CD8-positive, alpha-beta memory T cell (primary cell): ENCODE results near the gene RBFOX1. TPM values are rescaled to one million over a fixed set of nuclear protein-coding genes. Genes with fewer than 3 reads are reported as not detected.
"Not testable (repeated sequence)": the region's sequence is repeated elsewhere in the genome, so short reads cannot be mapped to it uniquely, and the experiment has no call there.

ENCODE experiments used
- CTCF ChIA-PET: fragments of 350-600 bp; sonication (Branson Sonifier 250); formaldehyde crosslinking; loops from one replicate; lab custom pipeline; 2021; ENCODE audit warnings: antibody characterized with exemption; lab: Charles Lee
- POLR2A ChIA-PET: fragments of 350-600 bp; sonication (Branson Sonifier 250); formaldehyde crosslinking; loops from one replicate; lab custom pipeline; 2021; ENCODE audit warnings: antibody characterized with exemption; lab: Charles Lee
- DNase-seq, 5 donors: peaks; one replicate each; pipeline versions ENCODE4 v3.0.0 to v3.0.0-alpha.2; 2020 to 2022; ENCODE audit warnings: mixed read lengths in 1 of 5
- H3K27ac ChIP-seq: one replicate; pipeline ENCODE4 v1.7.0; 2013; ENCODE audit warnings: low read depth, mild to moderate bottlenecking, low read length, moderate library complexity
- H3K27me3 ChIP-seq: 2 replicates; pipeline ENCODE4 v1.7.0; 2013; ENCODE audit warnings: low read length, mild to moderate bottlenecking; ENCODE audit not compliant: insufficient read depth, poor library complexity, severe bottlenecking
- H3K36me3 ChIP-seq: 2 replicates; pipeline ENCODE4 v1.7.0; 2013; ENCODE audit warnings: mild to moderate bottlenecking, low read length, moderate library complexity; ENCODE audit not compliant: insufficient read depth
- H3K4me1 ChIP-seq: 2 replicates; pipeline ENCODE4 v1.7.0; 2013; ENCODE audit warnings: mild to moderate bottlenecking, low read length, moderate library complexity; ENCODE audit not compliant: insufficient read depth
- H3K4me3 ChIP-seq: 2 replicates; pipeline ENCODE4 v1.7.0; 2013; ENCODE audit warnings: mild to moderate bottlenecking, low read length
- H3K9me3 ChIP-seq: 2 replicates; pipeline ENCODE4 v1.7.0; 2013; ENCODE audit warnings: mild to moderate bottlenecking, low read length
- H3K27ac Mint-ChIP-seq, 8 donors: one replicate each; pipeline ENCODE4 v1.8.0; 2020 to 2021; ENCODE audit warnings: mixed read lengths in 8 of 8, mild to moderate bottlenecking in 6 of 8, inconsistent platforms in 3 of 8, moderate library complexity in 3 of 8
- H3K27me3 Mint-ChIP-seq, 2 donors: one replicate each; pipeline ENCODE4 v1.8.0; 2020 to 2021; ENCODE audit warnings: mixed read lengths in 2 of 2, mild to moderate bottlenecking in 1 of 2, moderate library complexity in 1 of 2
- H3K36me3 Mint-ChIP-seq, 3 donors: one replicate each; pipeline ENCODE4 v1.8.0; 2020 to 2021; ENCODE audit warnings: mixed read lengths in 3 of 3, inconsistent platforms in 1 of 3, mild to moderate bottlenecking in 1 of 3
- H3K4me1 Mint-ChIP-seq, 3 donors: one replicate each; pipeline ENCODE4 v1.8.0; 2020 to 2021; ENCODE audit warnings: mixed read lengths in 3 of 3, inconsistent platforms in 1 of 3, mild to moderate bottlenecking in 1 of 3
- H3K4me3 Mint-ChIP-seq, 7 donors: one replicate each; pipeline ENCODE4 v1.8.0; 2020 to 2021; ENCODE audit warnings: mixed read lengths in 7 of 7, mild to moderate bottlenecking in 6 of 7, moderate library complexity in 4 of 7, inconsistent platforms in 2 of 7
- H3K9me3 Mint-ChIP-seq, 5 donors: one replicate each; pipeline ENCODE4 v1.8.0; 2020 to 2022; ENCODE audit warnings: mixed read lengths in 5 of 5, mild to moderate bottlenecking in 3 of 5, moderate library complexity in 2 of 5, inconsistent platforms in 1 of 5
- polyA plus RNA-seq: library from polyadenylated mRNA; unstranded; fragments of 300-500 nt; fragmentation: Illumina TruSeq; gene quantifications from one replicate; pipeline ENCODE4 v1.2.3, GENCODE V29; 2021
- total RNA-seq, 2 experiments: library from RNA; stranded (reverse); gene quantifications; one replicate each; pipeline ENCODE4 v1.2.3, GENCODE V29; 2021

The RBFOX1 gene
- total and polyA plus RNA-seq, 3 experiments from 2014 or later, result not detected

DNA sequence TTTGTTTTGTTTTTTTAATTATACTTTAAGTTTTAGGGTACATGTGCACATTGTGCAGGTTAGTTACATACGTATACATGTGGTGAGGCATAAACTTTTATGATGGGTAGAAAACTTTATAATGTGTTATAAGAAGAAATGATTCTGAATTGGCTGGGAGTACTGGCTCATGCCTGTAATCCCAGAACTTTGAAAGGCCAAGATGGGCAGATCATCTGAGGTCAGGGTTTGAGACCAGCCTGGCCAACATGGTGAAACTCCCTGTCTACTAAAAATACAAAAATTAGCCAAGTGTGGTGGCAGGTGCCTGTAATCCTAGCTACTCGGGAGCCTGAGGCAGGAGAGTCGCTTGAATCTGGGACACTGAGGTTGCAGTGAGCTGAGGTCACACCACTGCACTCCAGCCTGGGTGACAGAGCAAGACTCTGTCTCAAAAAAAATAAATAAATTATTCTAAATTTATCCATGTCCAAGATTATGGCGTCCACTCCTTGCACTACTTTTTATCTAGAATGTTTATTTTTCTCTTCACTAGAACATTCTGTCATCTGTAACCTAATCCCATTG lies 170.0 kb downstream of the RBFOX1 start:
- H3K4me1 Mint-ChIP-seq, H3K4me3 ChIP-seq, DNase-seq, H3K4me3 Mint-ChIP-seq, H3K27me3 ChIP-seq, H3K36me3 Mint-ChIP-seq, H3K36me3 ChIP-seq, H3K9me3 ChIP-seq, H3K27ac Mint-ChIP-seq, H3K27me3 Mint-ChIP-seq, H3K27ac ChIP-seq, POLR2A ChIA-PET, CTCF ChIA-PET, H3K4me1 ChIP-seq: not testable (repeated sequence)
- peaks cover 7 to 23% (median 14%) of the 10 kb centered on the region in 5 donors for H3K9me3 Mint-ChIP-seq

DNA sequence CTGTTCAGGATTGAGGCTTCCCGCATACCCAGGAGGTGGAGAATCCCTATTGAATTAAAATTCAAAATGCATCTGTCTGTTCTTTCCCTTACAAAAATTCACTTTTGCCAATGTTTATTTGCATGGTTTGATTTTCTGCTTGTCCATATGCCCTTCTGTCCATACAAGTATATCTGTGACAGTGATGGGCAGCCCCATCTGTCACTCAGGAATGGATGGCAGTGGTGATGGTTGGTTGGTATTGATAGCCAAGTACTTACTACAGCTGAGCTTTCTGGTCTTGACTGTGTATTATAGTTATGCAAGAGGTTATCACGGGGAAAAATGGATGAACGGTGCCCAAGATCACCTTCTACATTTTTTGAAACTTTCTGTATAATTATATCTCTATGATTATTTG lies 171.0 kb downstream of the RBFOX1 start:
- POLR2A ChIA-PET, result no interaction called here
- Mint-ChIP-seq H3K27me3 (peaks cover 0 to 2% of the 10 kb centered on the region in 2 donors), H3K36me3 (no peaks in the 10 kb centered on the region), H3K4me3 (no peak overlapping the region), H3K4me1 (no peaks in the 10 kb centered on the region), H3K27ac (no peak overlapping the region), H3K9me3 (peaks cover 7 to 25% (median 14%) of the 10 kb centered on the region in 5 donors)
- H3K4me1 ChIP-seq, result no peaks in the 10 kb centered on the region
- H3K4me3 ChIP-seq, result no peak overlapping the region
- DNase-seq, result no peak
- H3K36me3 ChIP-seq, result no peaks in the 10 kb centered on the region
- H3K27ac ChIP-seq, result no peak overlapping the region
- no peaks in the 10 kb centered on the region for H3K27me3 ChIP-seq
- H3K9me3 ChIP-seq, result no peaks in the 10 kb centered on the region
- CTCF ChIA-PET, result no interaction called here

GRCh38 chr16:7504844-7505243 lies 172.2 kb downstream of the RBFOX1 start:
- CTCF ChIA-PET, result no interaction called here
- no peaks in the 10 kb centered on the region for H3K9me3 ChIP-seq
- Mint-ChIP-seq H3K27ac (no peak overlapping the region), H3K27me3 (peaks cover 0 to 2% of the 10 kb centered on the region in 2 donors), H3K4me1 (no peaks in the 10 kb centered on the region), H3K36me3 (no peaks in the 10 kb centered on the region), H3K9me3 (peaks cover 4 to 29% (median 15%) of the 10 kb centered on the region in 5 donors), H3K4me3 (no peak overlapping the region)
- no peak overlapping the region for H3K27ac ChIP-seq
- no peaks in the 10 kb centered on the region for H3K27me3 ChIP-seq
- DNase-seq, result no peak
- POLR2A ChIA-PET, result no interaction called here
- H3K36me3 ChIP-seq, result no peaks in the 10 kb centered on the region
- no peak overlapping the region for H3K4me3 ChIP-seq
- H3K4me1 ChIP-seq, result no peaks in the 10 kb centered on the region

- Mint-ChIP-seq H3K27me3 (no peaks in the 10 kb centered on the region), H3K36me3 (no peaks in the 10 kb centered on the region), H3K9me3 (peaks cover 8 to 35% (median 15%) of the 10 kb centered on the region in 5 donors), H3K4me3 (no peak overlapping the region), H3K27ac (no peak overlapping the region), H3K4me1 (no peaks in the 10 kb centered on the region)
- H3K4me3 ChIP-seq, result no peak overlapping the region
- no peaks in the 10 kb centered on the region for H3K9me3 ChIP-seq
- no peaks in the 10 kb centered on the region for H3K4me1 ChIP-seq
- no peak for DNase-seq
- no peaks in the 10 kb centered on the region for H3K27me3 ChIP-seq
- no peaks in the 10 kb centered on the region for H3K36me3 ChIP-seq
- H3K27ac ChIP-seq, result no peak overlapping the region
- POLR2A ChIA-PET, result no interaction called here
- CTCF ChIA-PET, result no interaction called here
Observed at GRCh38 chr16:7505495-7505894, 172.8 kb downstream of the RBFOX1 start.

- Histone ChIP-seq H3K27me3 (no peaks in the 10 kb centered on the region), H3K36me3 (no peaks in the 10 kb centered on the region), H3K4me1 (no peaks in the 10 kb centered on the region), H3K4me3 (no peak overlapping the region), H3K9me3 (no peaks in the 10 kb centered on the region), H3K27ac (no peak overlapping the region)
- ChIA-PET CTCF (no interaction called here), POLR2A (no interaction called here)
- no peak for DNase-seq
- no peak overlapping the region for H3K27ac Mint-ChIP-seq
- H3K4me3 Mint-ChIP-seq, result no peak overlapping the region
- H3K9me3 Mint-ChIP-seq, result peaks cover 8 to 33% (median 15%) of the 10 kb centered on the region in 5 donors
- no peaks in the 10 kb centered on the region for H3K27me3 Mint-ChIP-seq
- H3K4me1 Mint-ChIP-seq, result no peaks in the 10 kb centered on the region
- no peaks in the 10 kb centered on the region for H3K36me3 Mint-ChIP-seq
Observed at GRCh38 chr16:7506363-7506762, 173.7 kb downstream of the RBFOX1 start.

DNA sequence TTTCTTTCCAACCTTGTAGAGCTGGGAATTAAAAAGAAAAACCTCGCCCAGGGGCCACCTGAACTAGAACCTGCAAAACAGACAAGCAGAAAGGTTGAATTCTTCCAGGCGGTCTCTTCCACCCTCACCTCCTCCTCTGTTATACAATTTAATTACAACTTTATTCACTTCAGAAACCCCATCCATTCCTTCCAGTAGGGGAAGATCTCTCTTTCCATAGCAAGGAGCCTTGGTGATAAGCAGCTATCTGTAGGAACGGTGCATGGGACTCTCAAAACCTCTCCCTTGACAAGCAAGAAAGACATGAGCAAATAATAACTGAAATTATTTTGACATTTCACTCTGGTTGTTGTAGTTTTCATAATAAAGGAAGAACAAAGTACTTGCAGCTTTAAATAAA lies 176.0 kb downstream of the RBFOX1 start:
- H3K36me3 Mint-ChIP-seq, result no peaks in the 10 kb centered on the region
- H3K4me3 Mint-ChIP-seq, result no peak overlapping the region
- peaks cover 6 to 29% (median 16%) of the 10 kb centered on the region in 5 donors for H3K9me3 Mint-ChIP-seq
- POLR2A ChIA-PET, result no interaction called here
- DNase-seq, result no peak
- H3K36me3 ChIP-seq, result no peaks in the 10 kb centered on the region
- no peaks in the 10 kb centered on the region for H3K4me1 Mint-ChIP-seq
- no peak overlapping the region for H3K27ac ChIP-seq
- H3K4me3 ChIP-seq, result no peak overlapping the region
- no peaks in the 10 kb centered on the region for H3K27me3 Mint-ChIP-seq
- no peaks in the 10 kb centered on the region for H3K9me3 ChIP-seq
- no peaks in the 10 kb centered on the region for H3K4me1 ChIP-seq
- H3K27me3 ChIP-seq, result no peaks in the 10 kb centered on the region
- H3K27ac Mint-ChIP-seq, result no peak overlapping the region
- CTCF ChIA-PET, result no interaction called here

DNA sequence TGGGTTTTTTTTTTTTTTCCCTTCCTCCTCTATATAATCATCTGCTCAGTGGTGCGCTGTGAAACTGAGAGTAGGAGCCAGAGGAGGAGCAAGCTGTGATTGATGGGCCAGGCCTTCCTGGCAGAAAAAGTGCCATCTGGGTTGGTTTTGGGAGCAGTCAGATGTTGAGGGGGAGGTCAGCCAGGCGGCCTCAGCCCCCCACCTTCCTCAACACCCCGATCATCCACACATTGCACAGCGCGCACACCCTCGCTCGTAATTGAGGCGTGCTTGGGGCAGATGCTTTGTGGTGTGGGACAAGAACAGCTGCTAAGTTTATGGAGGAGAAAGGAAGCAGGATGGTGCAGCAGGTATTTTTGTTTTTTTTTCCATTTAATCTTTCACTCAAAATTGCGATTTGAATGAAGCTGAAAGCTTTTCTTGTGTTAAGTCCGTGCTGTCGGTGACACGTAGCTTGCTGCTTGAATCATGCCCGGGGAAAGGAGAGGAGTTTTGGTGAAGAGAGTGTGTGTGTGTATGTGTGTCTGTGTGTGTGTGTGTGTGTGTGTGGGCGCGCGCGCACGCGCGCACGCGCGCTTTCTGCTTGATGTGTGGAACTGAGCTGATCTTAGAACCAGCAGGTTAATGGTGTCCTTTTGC lies 177.4 kb downstream of the RBFOX1 start:
- peaks cover 8 to 28% (median 21%) of the 10 kb centered on the region in 5 donors for H3K9me3 Mint-ChIP-seq
- no peaks in the 10 kb centered on the region for H3K36me3 Mint-ChIP-seq
- CTCF ChIA-PET, result no interaction called here

GRCh38 chr16:7511549-7512260 lies 179.1 kb downstream of the RBFOX1 start:
- Histone ChIP-seq H3K9me3 (no peaks in the 10 kb centered on the region), H3K27me3 (no peaks in the 10 kb centered on the region), H3K36me3 (no peaks in the 10 kb centered on the region), H3K4me1 (no peaks in the 10 kb centered on the region), H3K27ac (no peak overlapping the region), H3K4me3 (no peak overlapping the region)
- DNase-seq, result no peak
- peaks cover 10 to 24% (median 18%) of the 10 kb centered on the region in 5 donors for H3K9me3 Mint-ChIP-seq
- H3K4me1 Mint-ChIP-seq, result no peaks in the 10 kb centered on the region
- H3K27ac Mint-ChIP-seq, result no peak overlapping the region
- H3K27me3 Mint-ChIP-seq, result no peaks in the 10 kb centered on the region
- ChIA-PET CTCF (no interaction called here), POLR2A (no interaction called here)
- H3K4me3 Mint-ChIP-seq, result no peak overlapping the region
- no peaks in the 10 kb centered on the region for H3K36me3 Mint-ChIP-seq

More for the DNA sequence above, 177.4 kb downstream of the RBFOX1 start:
- H3K4me3 ChIP-seq, result no peak overlapping the region
- POLR2A ChIA-PET, result no interaction called here
- H3K27ac ChIP-seq, result no peak overlapping the region
- Mint-ChIP-seq H3K4me3 (no peak overlapping the region), H3K27me3 (no peaks in the 10 kb centered on the region), H3K4me1 (no peaks in the 10 kb centered on the region), H3K27ac (no peak overlapping the region)
- no peaks in the 10 kb centered on the region for H3K9me3 ChIP-seq
- H3K27me3 ChIP-seq, result no peaks in the 10 kb centered on the region
- no peak for DNase-seq
- no peaks in the 10 kb centered on the region for H3K36me3 ChIP-seq
- no peaks in the 10 kb centered on the region for H3K4me1 ChIP-seq
